HEK293T (cell line): ENCODE data around the gene BZW2.

ENCODE experiments used
- CTCF ChIA-PET: fragments of 350-600 bp; formaldehyde crosslinking; extraction: SDS; loops from one replicate; lab custom pipeline; 2021; ENCODE audit warnings: antibody characterized with exemption, inconsistent platforms; lab: Yijun Ruan, JAX
- POLR2A ChIA-PET: fragments of 350-600 bp; formaldehyde crosslinking; extraction: SDS; loops from one replicate; lab custom pipeline; 2020; ENCODE audit warnings: antibody characterized with exemption, inconsistent platforms; lab: Yijun Ruan, JAX
- DNase-seq: peaks from one replicate; pipeline ENCODE4 v3.0.0; 2012; ENCODE audit warnings: mixed read lengths; ENCODE audit errors: extremely low spot score
- ARNT ChIP-seq: fragments of 450-650 bp; IDR thresholded peaks from 2 replicates; pipeline ENCODE4 v1.6.1; 2017; ENCODE audit warnings: mild to moderate bottlenecking
- BHLHE40 ChIP-seq: fragments of 450-650 bp; IDR thresholded peaks from 2 replicates; pipeline ENCODE4 v1.6.1; 2016; ENCODE audit warnings: mild to moderate bottlenecking, moderate library complexity, borderline replicate concordance
- CTBP1 ChIP-seq: fragments of 450-650 bp; IDR thresholded peaks from 2 replicates; pipeline ENCODE4 v1.6.1; 2016; ENCODE audit warnings: borderline replicate concordance
- ELF4 ChIP-seq: fragments of 450-650 bp; IDR thresholded peaks from 2 replicates; pipeline ENCODE4 v1.6.1; 2017; ENCODE audit warnings: antibody characterized with exemption
- FOXA1 ChIP-seq: fragments of 450-650 bp; IDR thresholded peaks from 2 replicates; pipeline ENCODE4 v1.6.1; 2016; ENCODE audit warnings: mild to moderate bottlenecking
- FOXK2 ChIP-seq: fragments of 450-650 bp; IDR thresholded peaks from 2 replicates; pipeline ENCODE4 v1.6.1; 2016; ENCODE audit warnings: mild to moderate bottlenecking
- FOXM1 ChIP-seq: fragments of 450-650 bp; IDR thresholded peaks from 2 replicates; pipeline ENCODE4 v1.6.1; 2017; ENCODE audit warnings: mild to moderate bottlenecking, borderline replicate concordance
- HDGF ChIP-seq: fragments of 450-650 bp; IDR thresholded peaks from 2 replicates; pipeline ENCODE4 v1.6.1; 2017; ENCODE audit warnings: antibody characterized with exemption, borderline replicate concordance
- L3MBTL2 ChIP-seq: fragments of 450-650 bp; conservative IDR thresholded peaks from 2 replicates; pipeline ENCODE4 v1.6.1; 2016; ENCODE audit warnings: mild to moderate bottlenecking
- LEF1 ChIP-seq: fragments of 450-650 bp; IDR thresholded peaks from 2 replicates; pipeline ENCODE4 v1.6.1; 2017; ENCODE audit warnings: mild to moderate bottlenecking, borderline replicate concordance
- NFRKB ChIP-seq: fragments of 450-650 bp; IDR thresholded peaks from 2 replicates; pipeline ENCODE4 v1.6.1; 2016; ENCODE audit warnings: mild to moderate bottlenecking, moderate library complexity
- PKNOX1 ChIP-seq: fragments of 450-650 bp; IDR thresholded peaks from 2 replicates; pipeline ENCODE4 v1.6.1; 2016
- SP1 ChIP-seq: fragments of 450-650 bp; IDR thresholded peaks from 2 replicates; pipeline ENCODE4 v1.6.1; 2017
- SUZ12 ChIP-seq: fragments of 450-650 bp; IDR thresholded peaks from 2 replicates; pipeline ENCODE4 v1.6.1; 2016; ENCODE audit warnings: mild to moderate bottlenecking
- TARDBP ChIP-seq: fragments of 450-650 bp; IDR thresholded peaks from 2 replicates; pipeline ENCODE4 v1.6.1; 2016
- ZNF384 ChIP-seq: fragments of 450-650 bp; IDR thresholded peaks from 2 replicates; pipeline ENCODE4 v1.6.1; 2016

Gene BZW2

GRCh38 chr7:16609842-16610450 is 36.0 kb upstream of the BZW2 start:
- ChIA-PET POLR2A (no interaction called here), CTCF (no interaction called here)
- DNase-seq, result no peak
- TF ChIP-seq LEF1 (no peak), TARDBP (no peak), NFRKB (no peak), SUZ12 (no peak), BHLHE40 (no peak), ZNF384 (no peak), ELF4 (no peak), PKNOX1 (no peak), SP1 (no peak), ARNT (no peak), FOXM1 (no peak), L3MBTL2 (no peak), CTBP1 (no peak)

GRCh38 chr7:16611711-16612110 is 34.3 kb upstream of the BZW2 start:
- no peak for DNase-seq
- no peak for TF ChIP-seq FOXA1
- TF ChIP-seq LEF1, result no peak
- no peak for TF ChIP-seq SUZ12
- no peak for TF ChIP-seq BHLHE40
- TF ChIP-seq L3MBTL2, result no peak; the same call in 1 of the 2 replicates
- TF ChIP-seq FOXK2, result no peak
- TF ChIP-seq ELF4, result no peak
- TF ChIP-seq ARNT, result no peak
- TF ChIP-seq FOXM1, result no peak
- no peak for TF ChIP-seq CTBP1
- no peak for TF ChIP-seq PKNOX1
- TF ChIP-seq HDGF, result no peak
- TF ChIP-seq TARDBP, result no peak
- no peak for TF ChIP-seq ZNF384
- TF ChIP-seq SP1, result no peak
- TF ChIP-seq NFRKB, result no peak
- POLR2A ChIA-PET, result no interaction called here
- CTCF ChIA-PET, result no interaction called here

- DNase-seq, result no peak
- TF ChIP-seq ARNT (no peak), ELF4 (no peak), CTBP1 (no peak), LEF1 (no peak), FOXK2 (no peak), ZNF384 (no peak), FOXA1 (no peak), TARDBP (no peak), PKNOX1 (no peak), FOXM1 (no peak), NFRKB (no peak)
- CTCF ChIA-PET, result no interaction called here
- POLR2A ChIA-PET, result no interaction called here
Observed at GRCh38 chr7:16615228-16615627, 30.8 kb upstream of the BZW2 start.

- DNase-seq, result no peak
- ChIA-PET CTCF (no interaction called here), POLR2A (no interaction called here)
- TF ChIP-seq NFRKB, result no peak
- no peak for TF ChIP-seq PKNOX1
- TF ChIP-seq BHLHE40, result no peak
- TF ChIP-seq FOXM1, result no peak
- no peak for TF ChIP-seq SUZ12
- TF ChIP-seq CTBP1, result no peak
- TF ChIP-seq ZNF384, result no peak
- TF ChIP-seq ELF4, result no peak
- no peak for TF ChIP-seq L3MBTL2
- TF ChIP-seq FOXK2, result no peak
Observed at GRCh38 chr7:16616122-16616521, 29.9 kb upstream of the BZW2 start.

GRCh38 chr7:16616542-16616941 is 29.4 kb upstream of the BZW2 start:
- TF ChIP-seq SUZ12, result no peak
- TF ChIP-seq PKNOX1, result no peak
- TF ChIP-seq L3MBTL2, result no peak
- TF ChIP-seq FOXK2, result no peak
- TF ChIP-seq BHLHE40, result no peak
- TF ChIP-seq FOXA1, result no peak
- TF ChIP-seq ZNF384, result no peak
- TF ChIP-seq ARNT, result no peak
- TF ChIP-seq FOXM1, result no peak
- TF ChIP-seq SP1, result no peak
- no peak for TF ChIP-seq CTBP1
- no peak for TF ChIP-seq HDGF
- TF ChIP-seq TARDBP, result no peak
- TF ChIP-seq ELF4, result no peak
- no peak for TF ChIP-seq NFRKB
- no peak for TF ChIP-seq LEF1
- POLR2A ChIA-PET, result no interaction called here
- DNase-seq, result no peak
- CTCF ChIA-PET, result no interaction called here
